Tibial nerve (tissue), 4 donors: ENCODE results near the gene KXD1. TPM values are rescaled to one million over a fixed set of nuclear protein-coding genes. Genes with fewer than 3 reads are reported as not detected.

Source experiments
- DNase-seq, 2 donors: peaks; one replicate each; pipeline ENCODE4 v3.0.0-alpha.2; 2019; ENCODE audit warnings: low spot score in 2 of 2
- H3K27ac ChIP-seq, 4 donors: fragments of 200-600 bp; sonication (generic) in 3 of 4; one replicate each; pipeline ENCODE4 v1.5.1; 2017 to 2019; ENCODE audit warnings: mild to moderate bottlenecking in 1 of 4
- H3K27me3 ChIP-seq, 2 donors: fragments of 200-600 bp; sonication (generic) in 1 of 2; one replicate each; pipeline versions ENCODE4 v1.5.1 to v1.6.0; 2017 to 2019
- H3K36me3 ChIP-seq, 3 donors: fragments of 200-600 bp; sonication (generic); one replicate each; pipeline ENCODE4 v1.5.1; 2018 to 2019
- H3K4me1 ChIP-seq, 4 donors: fragments of 200-600 bp; sonication (generic) in 3 of 4; one replicate each; pipeline ENCODE4 v1.5.1; 2017 to 2019
- H3K4me3 ChIP-seq, 4 donors: fragments of 200-600 bp; sonication (generic) in 3 of 4; one replicate each; pipeline ENCODE4 v1.5.1; 2017 to 2019; ENCODE audit warnings: mild to moderate bottlenecking in 1 of 4, moderate library complexity in 1 of 4
- H3K9me3 ChIP-seq, 4 donors: fragments of 200-600 bp; sonication (generic) in 3 of 4; one replicate each; pipeline ENCODE4 v1.5.1; 2017 to 2019
- CTCF ChIP-seq, 5 experiments: fragments of 200-600 bp in 3 of 5; fragments of 450-650 bp in 2 of 5; sonication (generic) in 3 of 5; IDR thresholded peaks; one replicate each; pipeline ENCODE4 v1.5.1; 2016 to 2019; ENCODE audit warnings: antibody characterized with exemption in 5 of 5, mild to moderate bottlenecking in 3 of 5, moderate library complexity in 2 of 5
- EP300 ChIP-seq, 2 donors: sonication (generic); formaldehyde crosslinking; IDR thresholded peaks; one replicate each; pipeline ENCODE4 v1.6.1; 2017; ENCODE audit warnings: antibody characterized with exemption in 2 of 2, mild to moderate bottlenecking in 1 of 2
- POLR2A ChIP-seq, 2 donors: fragments of 450-650 bp; IDR thresholded peaks; one replicate each; pipeline ENCODE4 v1.6.1; 2017; ENCODE audit warnings: antibody characterized with exemption in 2 of 2, mild to moderate bottlenecking in 2 of 2, moderate library complexity in 2 of 2
- WGBS, 2 donors: methylation state at CpG; one replicate each; pipeline ENCODE4 v1.1.5; 2018; 5-methylcytosine and 5-hydroxymethylcytosine counted together
- total RNA-seq, 4 donors: library from RNA; depleted of rRNA; stranded (reverse); fragments of >200 nt; gene quantifications; one replicate each; pipeline ENCODE4 v1.1.0, GENCODE V29; 2016

The KXD1 gene
- total RNA-seq, 4 donors from 2014 or later = 122 to 298 (median 167) TPM

- Histone ChIP-seq H3K4me3 (no peak overlapping the region), H3K27me3 (peaks cover 4 to 67% of the 10 kb centered on the region in 2 donors), H3K4me1 (peaks cover 0 to 26% (median 19%) of the 10 kb centered on the region in 4 donors), H3K27ac (no peak overlapping the region), H3K9me3 (no peaks in the 10 kb centered on the region), H3K36me3 (no peaks in the 10 kb centered on the region)
- 94 to 96% methylated on average over 3 of the region's 3 CpGs for WGBS, 2 donors
- no peak for TF ChIP-seq POLR2A (IDR thresholded peaks at IDR 0.05)
- no peak for TF ChIP-seq CTCF (IDR thresholded peaks at IDR 0.05)
- TF ChIP-seq EP300 (IDR thresholded peaks at IDR 0.05) = no peak
- DNase-seq = no peak
These were observed 58.4 kb downstream of the KXD1 start for GRCh38 chr19:18616023-18616422.

DNA sequence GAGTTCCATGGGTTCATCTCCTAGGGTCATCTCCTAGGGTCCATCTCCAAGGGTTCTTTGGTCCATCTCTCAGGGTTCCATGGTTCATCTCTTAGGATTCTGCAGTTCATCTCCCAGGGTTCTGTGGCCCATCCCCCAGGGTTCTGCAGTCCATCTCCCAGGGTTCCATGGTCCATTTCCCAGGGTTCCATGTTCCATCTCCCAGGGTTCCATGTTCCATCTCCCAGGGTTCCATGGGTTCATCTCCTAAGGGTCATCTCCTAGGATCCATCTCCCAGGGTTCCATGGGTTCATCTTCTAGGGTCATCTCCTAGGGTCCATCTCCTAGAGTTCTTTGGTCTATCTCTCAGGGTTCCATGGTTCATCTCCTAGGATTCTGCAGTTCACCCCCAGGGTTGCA lies 59.9 kb downstream of the KXD1 start:
- no peak overlapping the region for H3K4me3 ChIP-seq
- H3K36me3 ChIP-seq = no peaks in the 10 kb centered on the region
- no peak for TF ChIP-seq POLR2A (IDR thresholded peaks at IDR 0.05)
- no peak for TF ChIP-seq CTCF (IDR thresholded peaks at IDR 0.05)
- TF ChIP-seq EP300 (IDR thresholded peaks at IDR 0.05) = no peak
- DNase-seq = no peak
- no peaks in the 10 kb centered on the region for H3K9me3 ChIP-seq
- no peak overlapping the region for H3K27ac ChIP-seq
- H3K27me3 ChIP-seq = peaks cover 2 to 52% of the 10 kb centered on the region in 2 donors
- peaks cover 0 to 10% (median 4%) of the 10 kb centered on the region in 4 donors for H3K4me1 ChIP-seq

DNA sequence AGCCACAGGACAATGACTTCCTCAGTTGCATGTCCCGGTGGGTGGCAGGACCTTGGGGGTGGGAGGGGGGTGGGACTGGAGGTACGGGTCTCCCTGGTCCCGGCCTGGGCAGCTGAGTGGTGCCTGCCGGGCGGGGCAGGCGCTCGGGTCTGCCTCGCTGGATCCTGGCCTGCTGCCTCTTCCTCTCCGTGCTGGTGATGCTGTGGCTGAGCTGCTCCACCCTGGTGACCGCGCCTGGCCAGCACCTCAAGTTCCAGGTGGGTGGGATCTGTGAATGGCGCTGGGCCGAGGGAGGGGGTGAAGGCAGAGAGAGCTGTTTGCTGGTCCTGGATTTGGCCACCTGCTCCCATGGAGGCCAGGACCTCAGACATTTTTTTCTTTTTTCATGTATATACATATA lies 60.6 kb downstream of the KXD1 start:
- Histone ChIP-seq H3K36me3 (no peaks in the 10 kb centered on the region), H3K27ac (no peak overlapping the region), H3K9me3 (no peaks in the 10 kb centered on the region), H3K4me3 (no peak overlapping the region), H3K4me1 (peaks cover 0 to 3% (median under 1%) of the 10 kb centered on the region in 4 donors), H3K27me3 (peaks cover 0 to 45% of the 10 kb centered on the region in 2 donors)
- no peak for TF ChIP-seq CTCF (IDR thresholded peaks at IDR 0.05)
- TF ChIP-seq EP300 (IDR thresholded peaks at IDR 0.05) = no peak
- TF ChIP-seq POLR2A (IDR thresholded peaks at IDR 0.05) = no peak
- WGBS, 2 donors = 97 to 98% methylated on average over 12 to 13 of the region's 13 CpGs
- no peak for DNase-seq

Other genes with a start within 250 kb of the KXD1 start
- 100 to 1,000 TPM in 3 of 4 donors, 10 to 100 TPM in 1; 70.4 to 167 (median 156) TPM for gene LSM4, start 234.8 kb upstream of the KXD1 start, total RNA-seq
- gene PGPEP1, start 217.3 kb upstream of the KXD1 start, total RNA-seq = 10 to 100 TPM; 15.9 to 27.9 (median 20.1) TPM
- 10 to 100 TPM in 2 of 4 donors, 1 to 10 TPM in 2; 4.2 to 31.0 (median 13.2) TPM for gene GDF15, start 171.7 kb upstream of the KXD1 start, total RNA-seq
- gene LRRC25, start 160.2 kb upstream of the KXD1 start, total RNA-seq = 10 to 100 TPM in 2 of 4 donors, 1 to 10 TPM in 2; 9.0 to 13.8 (median 9.8) TPM
- 100 to 1,000 TPM in 1 of 4 donors, 10 to 100 TPM in 3; 67.4 to 172 (median 84.2) TPM for gene SSBP4, start 138.5 kb upstream of the KXD1 start, total RNA-seq
- gene ISYNA1, start 119.7 kb upstream of the KXD1 start, total RNA-seq = 10 to 100 TPM; 43.5 to 82.2 (median 52.4) TPM
- 10 to 100 TPM; 13.8 to 45.9 (median 26.0) TPM for gene ELL, start 35.8 kb upstream of the KXD1 start, total RNA-seq
- gene FKBP8, start 14.3 kb upstream of the KXD1 start, total RNA-seq = 100 to 1,000 TPM; 391 to 451 (median 434) TPM
- 100 to 1,000 TPM; 504 to 826 (median 521) TPM for gene UBA52, start 14.0 kb downstream of the KXD1 start, total RNA-seq
- 100 to 1,000 TPM; 186 to 226 (median 210) TPM for gene REX1BD, start 30.9 kb downstream of the KXD1 start, total RNA-seq
- 100 to 1,000 TPM in 1 of 4 donors, 10 to 100 TPM in 3; 27.4 to 115 (median 43.6) TPM for gene CRLF1, start 48.9 kb downstream of the KXD1 start, total RNA-seq
- 10 to 100 TPM in 1 of 4 donors, 1 to 10 TPM in 2, not detected in 1; 3.1 to 12.6 (median 4.2) TPM for gene TMEM59L, start 55.0 kb downstream of the KXD1 start, total RNA-seq
- gene KLHL26, start 79.2 kb downstream of the KXD1 start, total RNA-seq = 10 to 100 TPM; 12.9 to 38.4 (median 15.1) TPM
- 1 to 10 TPM; 4.0 to 7.8 (median 6.7) TPM for gene CRTC1, start 125.8 kb downstream of the KXD1 start, total RNA-seq
- gene COMP, start 233.4 kb downstream of the KXD1 start, total RNA-seq = 100 to 1,000 TPM in 1 of 4 donors, 10 to 100 TPM in 3; 14.0 to 117 (median 25.3) TPM